WI38 (cell line): ENCODE results near the gene C18orf63.

ENCODE experiments used
- H3K4me3 ChIP-seq: 2 replicates; pipeline ENCODE4 v1.5.1; 2011; ENCODE audit warnings: low read depth, mild to moderate bottlenecking, control low read depth, low read length
- TF ChIP-seq, protein P1 (sequence below): IDR thresholded peaks from 2 replicates; pipeline ENCODE4 v1.5.1; 2012; ENCODE audit warnings: low read depth, mild to moderate bottlenecking, control low read depth, low read length

The C18orf63 gene

DNA sequence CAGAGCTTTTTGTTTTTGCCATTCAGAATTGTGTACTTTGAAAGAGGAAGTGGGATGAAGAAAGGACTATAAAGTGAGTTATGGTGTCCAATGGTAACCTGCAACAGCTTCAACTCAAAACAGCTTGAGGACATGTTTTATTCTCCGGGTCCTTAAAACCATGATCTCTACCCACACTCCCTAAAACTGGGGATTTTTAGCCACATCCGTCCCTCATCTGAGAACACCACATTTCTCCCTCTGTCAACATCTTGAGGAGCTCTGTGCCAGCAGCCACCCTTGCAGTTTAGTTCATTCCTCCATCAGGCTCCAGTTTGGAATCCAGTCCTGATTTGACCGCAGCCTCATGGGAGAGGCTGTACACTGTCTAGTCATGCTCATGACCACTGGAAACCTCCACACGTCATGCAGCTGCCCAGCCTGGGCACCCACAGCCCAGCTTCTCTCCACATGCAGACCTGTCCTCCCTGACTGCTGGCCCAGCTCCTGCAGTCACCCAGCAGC, 62.6 kb downstream of the C18orf63 start:
- TF ChIP-seq, protein P1, sequence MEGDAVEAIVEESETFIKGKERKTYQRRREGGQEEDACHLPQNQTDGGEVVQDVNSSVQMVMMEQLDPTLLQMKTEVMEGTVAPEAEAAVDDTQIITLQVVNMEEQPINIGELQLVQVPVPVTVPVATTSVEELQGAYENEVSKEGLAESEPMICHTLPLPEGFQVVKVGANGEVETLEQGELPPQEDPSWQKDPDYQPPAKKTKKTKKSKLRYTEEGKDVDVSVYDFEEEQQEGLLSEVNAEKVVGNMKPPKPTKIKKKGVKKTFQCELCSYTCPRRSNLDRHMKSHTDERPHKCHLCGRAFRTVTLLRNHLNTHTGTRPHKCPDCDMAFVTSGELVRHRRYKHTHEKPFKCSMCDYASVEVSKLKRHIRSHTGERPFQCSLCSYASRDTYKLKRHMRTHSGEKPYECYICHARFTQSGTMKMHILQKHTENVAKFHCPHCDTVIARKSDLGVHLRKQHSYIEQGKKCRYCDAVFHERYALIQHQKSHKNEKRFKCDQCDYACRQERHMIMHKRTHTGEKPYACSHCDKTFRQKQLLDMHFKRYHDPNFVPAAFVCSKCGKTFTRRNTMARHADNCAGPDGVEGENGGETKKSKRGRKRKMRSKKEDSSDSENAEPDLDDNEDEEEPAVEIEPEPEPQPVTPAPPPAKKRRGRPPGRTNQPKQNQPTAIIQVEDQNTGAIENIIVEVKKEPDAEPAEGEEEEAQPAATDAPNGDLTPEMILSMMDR = no peak
- no peak overlapping the region for H3K4me3 ChIP-seq

DNA sequence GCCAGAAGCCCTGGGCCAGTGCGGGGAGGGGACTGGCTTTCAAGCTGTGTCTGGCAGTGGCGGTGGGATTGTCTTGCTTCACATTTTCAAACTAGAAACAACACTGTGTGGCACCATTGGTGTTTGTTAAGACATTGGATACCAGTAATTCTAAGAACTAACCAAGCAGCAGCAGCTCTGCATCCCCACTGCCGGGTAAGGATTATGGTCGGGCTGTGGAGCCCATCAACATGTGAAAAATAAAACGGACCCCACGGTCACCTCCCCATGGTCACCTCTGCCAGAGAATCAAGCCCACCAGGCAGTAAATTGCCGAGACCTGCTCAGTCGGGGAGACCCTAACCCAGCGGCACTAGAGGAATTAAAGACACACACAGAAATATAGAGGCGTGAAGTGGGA, 65.3 kb downstream of the C18orf63 start:
- TF ChIP-seq, protein P1 = no peak
- no peak overlapping the region for H3K4me3 ChIP-seq

DNA sequence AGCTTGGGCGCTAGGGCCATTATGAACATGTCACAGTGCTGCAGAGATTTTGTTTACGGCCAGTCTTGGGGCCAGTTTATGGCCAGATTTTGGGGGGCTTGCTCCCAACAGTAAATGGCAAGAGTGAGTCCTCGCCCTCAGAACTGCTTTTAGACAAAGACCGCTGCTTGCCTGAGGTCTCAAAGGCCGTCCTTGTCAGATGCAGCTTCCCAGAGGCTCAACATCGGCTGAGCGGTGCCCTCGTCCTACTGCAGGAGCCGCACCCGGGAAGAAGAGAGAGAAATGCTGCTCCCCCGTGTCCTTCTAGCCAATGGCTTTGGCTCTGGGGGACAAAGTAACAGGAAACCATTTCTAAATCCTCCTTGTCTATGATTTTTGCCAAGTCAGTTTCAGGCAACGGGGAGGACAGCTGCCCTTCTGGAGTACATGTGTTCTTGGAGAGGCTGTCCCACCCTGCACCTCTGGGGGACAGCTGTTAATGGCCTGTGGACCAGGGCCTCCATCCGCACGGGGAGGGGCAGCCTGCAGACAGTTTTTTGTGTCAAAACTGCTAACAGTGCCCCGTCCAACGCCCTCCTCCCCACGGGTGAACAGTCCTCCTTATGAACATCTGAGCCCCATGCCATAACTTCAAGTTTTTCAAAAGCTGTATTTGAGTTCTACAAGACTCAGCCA, 66.1 kb downstream of the C18orf63 start:
- TF ChIP-seq, protein P1 = no peak
- H3K4me3 ChIP-seq = no peak overlapping the region

DNA sequence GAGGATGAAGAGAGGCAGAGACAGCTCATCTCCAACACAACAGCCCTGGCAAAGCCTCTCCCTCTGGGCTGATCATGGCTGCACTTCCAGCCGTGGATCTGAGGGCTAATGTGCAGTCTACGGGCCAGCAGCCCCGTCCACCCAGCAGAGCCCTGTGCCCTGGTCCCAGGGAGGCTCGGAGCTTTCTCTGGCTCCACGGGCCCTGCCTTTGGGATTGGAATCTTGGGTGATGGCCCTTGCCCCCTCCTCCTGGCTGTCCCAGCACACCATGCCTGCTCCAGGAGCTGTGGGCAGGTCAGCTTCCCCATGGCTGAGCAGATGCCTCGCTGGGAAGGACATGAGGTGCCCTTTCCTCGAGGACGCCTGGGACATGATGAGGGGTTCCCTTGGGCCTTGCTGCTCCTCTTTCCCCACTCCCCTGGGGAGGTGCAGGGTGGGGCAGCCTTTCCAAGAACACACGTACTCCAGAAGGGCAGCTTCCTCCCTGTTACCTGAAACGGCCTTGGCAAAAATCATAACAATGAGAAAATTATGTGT, 66.9 kb downstream of the C18orf63 start:
- TF ChIP-seq, protein P1 = no peak
- H3K4me3 ChIP-seq = no peak overlapping the region

DNA sequence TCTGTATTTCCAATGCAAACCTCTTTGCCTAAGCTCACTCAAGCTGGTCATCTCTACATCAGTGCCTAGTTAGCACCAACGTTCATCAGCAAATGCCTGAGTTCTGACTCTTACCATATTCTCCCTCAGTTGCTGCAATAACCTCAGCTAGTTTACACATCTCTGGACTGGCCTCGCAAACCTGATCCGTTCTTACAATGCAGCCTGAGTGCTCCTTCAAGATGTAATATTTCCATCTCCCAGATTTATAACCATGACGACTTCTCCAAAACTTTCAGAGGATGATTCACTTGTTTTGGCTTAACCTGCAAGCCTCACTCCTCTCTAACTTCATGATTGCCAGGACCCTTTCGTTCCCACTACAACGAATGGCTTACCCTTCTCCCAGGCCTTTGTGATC, 71.7 kb downstream of the C18orf63 start:
- no peak overlapping the region for H3K4me3 ChIP-seq
- TF ChIP-seq, protein P1 = no peak

DNA sequence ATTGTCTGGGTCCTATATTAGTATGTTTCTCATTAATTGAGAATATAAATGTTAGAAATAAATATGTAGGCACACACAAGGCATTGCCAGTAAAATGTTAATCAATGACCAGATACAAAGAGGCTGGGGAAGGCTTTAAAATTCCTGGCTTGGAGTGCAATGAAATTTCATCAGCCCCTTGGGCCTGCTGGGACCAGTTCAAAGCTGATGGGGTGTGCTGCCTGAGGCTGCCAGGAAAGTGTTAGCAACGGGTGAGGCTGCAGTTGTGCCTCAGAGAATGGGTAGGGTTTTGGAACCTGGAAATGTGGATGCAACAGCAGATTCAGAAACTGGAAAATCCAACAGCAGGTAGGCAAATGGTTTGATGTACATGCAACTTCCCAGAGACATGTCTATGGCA, 72.6 kb downstream of the C18orf63 start:
- TF ChIP-seq, protein P1 = no peak
- H3K4me3 ChIP-seq = no peak overlapping the region

DNA sequence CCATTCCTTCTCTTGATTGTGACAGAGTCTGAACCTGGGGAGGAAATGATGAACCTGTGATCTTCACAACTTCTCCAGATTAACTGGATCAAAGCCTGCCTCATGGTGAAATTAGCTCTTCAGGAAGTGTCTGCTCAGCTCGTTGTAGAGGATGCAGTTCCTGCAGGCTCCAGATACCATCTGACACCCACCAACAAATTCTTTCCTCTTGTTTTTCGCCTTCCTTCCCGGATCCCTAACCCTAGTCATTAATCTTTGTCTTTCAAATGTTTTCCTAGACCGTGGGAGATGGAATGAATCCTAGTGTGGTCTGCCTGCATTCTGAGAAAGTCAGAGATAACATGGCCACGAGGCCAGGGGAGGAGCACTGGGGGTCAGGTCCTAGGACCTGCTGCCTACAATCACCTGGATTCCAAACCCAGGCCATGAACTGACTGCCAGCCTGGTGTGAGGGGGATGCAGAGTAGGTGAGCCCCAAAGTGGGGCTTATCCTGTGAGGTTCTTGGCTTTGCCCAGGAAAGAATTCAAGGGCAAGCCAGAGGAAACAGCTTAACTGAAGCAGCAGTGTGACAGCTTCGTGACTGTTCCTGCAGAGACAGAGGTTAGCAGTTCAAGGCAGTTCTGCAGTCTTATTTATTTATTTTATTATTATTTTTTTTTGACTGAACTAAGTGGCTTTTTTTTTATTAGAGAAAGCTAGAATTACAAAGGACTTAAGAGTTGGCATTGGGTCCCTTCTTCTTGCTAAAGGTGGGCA, 73.7 kb downstream of the C18orf63 start:
- TF ChIP-seq, protein P1 = no peak
- no peak overlapping the region for H3K4me3 ChIP-seq
